ENCODE results near the gene CDH9.

CDH9 gene

DNA sequence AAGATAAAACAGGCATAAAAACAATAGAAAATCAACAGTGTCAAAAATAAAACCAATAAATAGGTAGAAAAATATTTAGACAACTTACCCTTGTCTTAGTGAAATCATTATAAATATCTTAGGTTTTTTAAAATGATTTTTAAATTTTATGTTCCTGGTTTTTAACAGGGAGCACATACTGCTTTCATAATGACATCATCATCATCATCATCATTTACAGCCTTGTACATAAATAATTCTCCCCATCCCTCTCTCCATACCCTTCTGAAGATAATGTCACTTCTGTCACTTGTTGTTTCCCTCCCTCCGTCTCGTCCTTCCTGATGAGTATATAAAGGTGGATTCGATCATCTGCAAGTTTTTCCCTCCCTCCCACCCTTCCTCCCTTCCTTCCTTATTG is 56.6 kb downstream of the CDH9 start:
- Histone ChIP-seq H3K4me3 (ENCODE audit: insufficient read depth, low read length, poor library complexity, severe bottlenecking) (no peak overlapping the region), H4K20me1 (ENCODE audit: low read depth, low read length) (no peaks in the 10 kb centered on the region), H3K36me3 (ENCODE audit: low read length) (no peaks in the 10 kb centered on the region), H3K9me3 (ENCODE audit: insufficient read depth, low read length) (no peaks in the 10 kb centered on the region), H3K4me2 (ENCODE audit: low read depth, low read length, poor library complexity, severe bottlenecking) (no peak overlapping the region), H2AFZ (ENCODE audit: low read depth, low read length, severe bottlenecking) (no peak overlapping the region), H3K79me2 (ENCODE audit: insufficient read depth, low read length) (no peaks in the 10 kb centered on the region), H3K27ac (ENCODE audit: low read depth, low read length) (no peak overlapping the region), H3K9ac (ENCODE audit: low read length) (no peak overlapping the region), H3F3A (ENCODE audit: insufficient read depth) (no peaks in the 10 kb centered on the region), H3K27me3 (ENCODE audit: low read length) (no peaks in the 10 kb centered on the region), H3K9me2 (replicated peaks; ENCODE audit: insufficient read depth, low read length) (no peaks in the 10 kb centered on the region)
- TF ChIP-seq, protein P1, sequence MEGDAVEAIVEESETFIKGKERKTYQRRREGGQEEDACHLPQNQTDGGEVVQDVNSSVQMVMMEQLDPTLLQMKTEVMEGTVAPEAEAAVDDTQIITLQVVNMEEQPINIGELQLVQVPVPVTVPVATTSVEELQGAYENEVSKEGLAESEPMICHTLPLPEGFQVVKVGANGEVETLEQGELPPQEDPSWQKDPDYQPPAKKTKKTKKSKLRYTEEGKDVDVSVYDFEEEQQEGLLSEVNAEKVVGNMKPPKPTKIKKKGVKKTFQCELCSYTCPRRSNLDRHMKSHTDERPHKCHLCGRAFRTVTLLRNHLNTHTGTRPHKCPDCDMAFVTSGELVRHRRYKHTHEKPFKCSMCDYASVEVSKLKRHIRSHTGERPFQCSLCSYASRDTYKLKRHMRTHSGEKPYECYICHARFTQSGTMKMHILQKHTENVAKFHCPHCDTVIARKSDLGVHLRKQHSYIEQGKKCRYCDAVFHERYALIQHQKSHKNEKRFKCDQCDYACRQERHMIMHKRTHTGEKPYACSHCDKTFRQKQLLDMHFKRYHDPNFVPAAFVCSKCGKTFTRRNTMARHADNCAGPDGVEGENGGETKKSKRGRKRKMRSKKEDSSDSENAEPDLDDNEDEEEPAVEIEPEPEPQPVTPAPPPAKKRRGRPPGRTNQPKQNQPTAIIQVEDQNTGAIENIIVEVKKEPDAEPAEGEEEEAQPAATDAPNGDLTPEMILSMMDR (IDR thresholded peaks at IDR 0.05; ENCODE audit: insufficient read depth, low read length, poor library complexity, severe bottlenecking), result no peak
- no peak for TF ChIP-seq EZH2phosphoT487 (conservative IDR thresholded peaks at IDR 0.05; ENCODE audit: low read length)

DNA sequence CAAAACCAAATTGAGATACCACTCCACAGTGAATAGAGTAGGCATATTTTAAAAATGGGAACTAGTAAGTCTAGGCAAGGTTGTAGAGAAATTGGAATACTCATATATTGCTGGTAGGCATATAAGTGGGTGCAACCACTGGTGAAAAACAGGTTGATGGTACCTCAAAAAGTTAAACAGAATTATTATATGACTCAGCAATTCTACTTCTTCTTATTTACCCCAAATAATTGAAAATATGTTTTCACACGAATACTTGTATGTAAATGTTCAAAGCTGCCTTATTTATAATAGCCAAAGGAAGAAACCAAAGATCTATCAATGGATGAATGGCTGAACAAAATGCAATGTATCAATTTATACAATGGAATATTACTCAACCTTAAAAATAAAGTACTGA is 79.1 kb downstream of the CDH9 start:
- Histone ChIP-seq H3F3A (ENCODE audit: insufficient read depth) (no peaks in the 10 kb centered on the region), H3K9me3 (ENCODE audit: insufficient read depth, low read length) (peaks cover 6% of the 10 kb centered on the region; the same call in 1 of the 2 replicates), H3K9me2 (replicated peaks; ENCODE audit: insufficient read depth, low read length) (no peaks in the 10 kb centered on the region), H3K9ac (ENCODE audit: low read length) (no peak overlapping the region), H3K27me3 (ENCODE audit: low read length) (no peaks in the 10 kb centered on the region), H3K27ac (ENCODE audit: low read depth, low read length) (no peak overlapping the region), H3K36me3 (ENCODE audit: low read length) (peaks cover 3% of the 10 kb centered on the region; the same call in 1 of the 2 replicates), H3K4me2 (ENCODE audit: low read depth, low read length, poor library complexity, severe bottlenecking) (no peak overlapping the region), H2AFZ (ENCODE audit: low read depth, low read length, severe bottlenecking) (no peak overlapping the region), H4K20me1 (ENCODE audit: low read depth, low read length) (no peaks in the 10 kb centered on the region), H3K4me3 (ENCODE audit: insufficient read depth, low read length, poor library complexity, severe bottlenecking) (no peak overlapping the region), H3K79me2 (ENCODE audit: insufficient read depth, low read length) (no peaks in the 10 kb centered on the region)
- TF ChIP-seq, protein P1 (IDR thresholded peaks at IDR 0.05; ENCODE audit: insufficient read depth, low read length, poor library complexity, severe bottlenecking), result no peak
- TF ChIP-seq EZH2phosphoT487 (conservative IDR thresholded peaks at IDR 0.05; ENCODE audit: low read length), result no peak

DNA sequence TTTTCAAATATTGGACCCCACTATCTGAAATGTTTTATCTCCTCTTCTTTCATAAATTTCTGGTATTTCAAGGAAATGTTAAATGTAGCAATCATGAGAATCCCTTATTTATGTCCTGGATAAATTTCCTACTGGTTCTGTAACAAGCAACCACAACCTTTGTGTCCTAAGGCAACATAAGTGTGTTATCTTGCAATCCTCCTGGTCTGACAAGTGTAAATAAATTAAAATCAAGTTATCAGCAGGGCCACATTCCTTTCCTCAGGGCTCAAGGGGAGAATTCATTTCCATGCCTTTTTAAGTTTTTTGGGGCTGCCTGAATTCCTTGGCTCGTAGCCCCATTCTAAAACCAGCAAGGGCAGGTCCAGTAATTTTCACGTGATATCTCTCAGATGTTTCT is 83.2 kb downstream of the CDH9 start:
- Histone ChIP-seq H3K9me3 (ENCODE audit: insufficient read depth, low read length) (peaks cover 6% of the 10 kb centered on the region; the same call in 1 of the 2 replicates), H3K79me2 (ENCODE audit: insufficient read depth, low read length) (no peaks in the 10 kb centered on the region), H3K4me2 (ENCODE audit: low read depth, low read length, poor library complexity, severe bottlenecking) (no peak overlapping the region), H3K9me2 (replicated peaks; ENCODE audit: insufficient read depth, low read length) (no peaks in the 10 kb centered on the region), H3K4me3 (ENCODE audit: insufficient read depth, low read length, poor library complexity, severe bottlenecking) (no peak overlapping the region), H3K27me3 (ENCODE audit: low read length) (no peaks in the 10 kb centered on the region), H3K9ac (ENCODE audit: low read length) (no peak overlapping the region), H3K36me3 (ENCODE audit: low read length) (peaks cover 3% of the 10 kb centered on the region; the same call in 1 of the 2 replicates), H3K27ac (ENCODE audit: low read depth, low read length) (no peak overlapping the region), H4K20me1 (ENCODE audit: low read depth, low read length) (no peaks in the 10 kb centered on the region), H2AFZ (ENCODE audit: low read depth, low read length, severe bottlenecking) (no peak overlapping the region), H3F3A (ENCODE audit: insufficient read depth) (no peaks in the 10 kb centered on the region)
- TF ChIP-seq, protein P1 (IDR thresholded peaks at IDR 0.05; ENCODE audit: insufficient read depth, low read length, poor library complexity, severe bottlenecking), result no peak
- no peak for TF ChIP-seq EZH2phosphoT487 (conservative IDR thresholded peaks at IDR 0.05; ENCODE audit: low read length)

Measured in SU-DHL-6 (cell line).